ENCODE measurements around the gene CSKMT. TPM values are rescaled to one million over a fixed set of nuclear protein-coding genes. Genes with fewer than 3 reads are reported as not detected.

Gene CSKMT
- total RNA-seq, 1 experiment from 2014 or later: 63.5 TPM

GRCh38 chr11:62678770-62679696 lies 13.9 kb downstream of the CSKMT start, which contains the start of gene UBXN1:
Gene UBXN1 (minus strand): TSS chr11:62679073. CDS start chr11:62678923, 150 bp downstream.
- Histone ChIP-seq H3K9me2 (ENCODE audit: insufficient read depth) (no peaks in the 10 kb centered on the region), H3K27ac (ENCODE audit: low read depth, low read length) (peak within 1 kb of the TSS; percentile 82), H3K9ac (ENCODE audit: low read length) (peak within 1 kb of the TSS; percentile 84), H3K4me1 (ENCODE audit: control insufficient read depth in 1 of 2, insufficient read depth in 2 of 2, low read length in 2 of 2) (peaks cover 23 to 44% of the 10 kb centered on the region in 2 experiments), H3K9me3 (ENCODE audit: control insufficient read depth in 1 of 2, insufficient read depth in 1 of 2, low read depth in 1 of 2, low read length in 2 of 2) (no peaks in the 10 kb centered on the region), H3K4me2 (ENCODE audit: low read length) (peak within 1 kb of the TSS; percentile 95), H2AFZ (ENCODE audit: low read depth, low read length, poor library complexity, severe bottlenecking) (peak within 1 kb of the TSS; percentile 43), H3K79me2 (ENCODE audit: insufficient read depth, low read length) (peaks cover 42% of the 10 kb centered on the region), H3K4me3 (replicated peaks in 1 of 2; ENCODE audit: low read depth in 1 of 2, low read length in 2 of 2) (peak within 1 kb of the TSS; percentile 80 to 87), H3K27me3 (ENCODE audit: insufficient read depth, low read length) (no peaks in the 10 kb centered on the region), H4K20me1 (ENCODE audit: insufficient read depth) (no peaks in the 10 kb centered on the region), H3K36me3 (ENCODE audit: control insufficient read depth in 1 of 2, insufficient read depth in 2 of 2, low read length in 2 of 2) (peaks cover 4 to 11% of the 10 kb centered on the region in 2 experiments; a peak in 3 of 4 replicates)
- ChIA-PET CTCF (interaction anchor here (0.7 to 3.1 kb wide), 2 partner anchors 58 to 284 kb away, joined by 3 to 8 read pairs; no protein-coding TSS in a partner anchor), RAD21 (ENCODE audit: low non-redundant PET in 1 of 2, low total read pairs in 2 of 2, uncharacterized antibody in 2 of 2, unreplicated experiment in 2 of 2) (interaction anchor here in 1 of 2 experiments (0.6 kb wide), 1 partner anchor 123 kb away, joined by 4 read pairs; no protein-coding TSS in a partner anchor), POLR2A (interaction anchor here (0.7 to 3.0 kb wide), 4 partner anchors 11 to 162 kb away, joined by 3 to 16 read pairs (median 9); partner anchors contain the start of gene MTA2)
- ATAC-seq: peak; percentile 73
- peak; percentile 64 for DNase-seq (ENCODE audit: low read depth, low spot score)
- intact Hi-C loops (cut with micrococcal nuclease): loop anchor here (10.0 kb wide), 1 partner anchor 86 kb away; the partner anchor contains the start of gene POLR2G
- TSS peak; percentile 80 for BruUV-seq (replicated peaks)
- TF ChIP-seq POLR2AphosphoS5 (IDR thresholded peaks at IDR 0.05; ENCODE audit: low read depth, low read length): peak; percentile 82
- 0 out of 2 replicates have a peak, but pooled peaks have one; percentile 25 for TF ChIP-seq ZFX (IDR thresholded peaks at IDR 0.05)
- TF ChIP-seq, protein P1, sequence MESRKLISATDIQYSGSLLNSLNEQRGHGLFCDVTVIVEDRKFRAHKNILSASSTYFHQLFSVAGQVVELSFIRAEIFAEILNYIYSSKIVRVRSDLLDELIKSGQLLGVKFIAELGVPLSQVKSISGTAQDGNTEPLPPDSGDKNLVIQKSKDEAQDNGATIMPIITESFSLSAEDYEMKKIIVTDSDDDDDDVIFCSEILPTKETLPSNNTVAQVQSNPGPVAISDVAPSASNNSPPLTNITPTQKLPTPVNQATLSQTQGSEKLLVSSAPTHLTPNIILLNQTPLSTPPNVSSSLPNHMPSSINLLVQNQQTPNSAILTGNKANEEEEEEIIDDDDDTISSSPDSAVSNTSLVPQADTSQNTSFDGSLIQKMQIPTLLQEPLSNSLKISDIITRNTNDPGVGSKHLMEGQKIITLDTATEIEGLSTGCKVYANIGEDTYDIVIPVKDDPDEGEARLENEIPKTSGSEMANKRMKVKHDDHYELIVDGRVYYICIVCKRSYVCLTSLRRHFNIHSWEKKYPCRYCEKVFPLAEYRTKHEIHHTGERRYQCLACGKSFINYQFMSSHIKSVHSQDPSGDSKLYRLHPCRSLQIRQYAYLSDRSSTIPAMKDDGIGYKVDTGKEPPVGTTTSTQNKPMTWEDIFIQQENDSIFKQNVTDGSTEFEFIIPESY (IDR thresholded peaks at IDR 0.05; ENCODE audit: extremely low read depth, insufficient replicate concordance, low read length): peak; percentile 80
- peak; percentile 21 for TF ChIP-seq YY1 (IDR thresholded peaks at IDR 0.05; ENCODE audit: extremely low read depth, insufficient replicate concordance, low read depth, low read length)
- peak; percentile 73 for TF ChIP-seq TCF7L2 (IDR thresholded peaks at IDR 0.05; ENCODE audit: borderline replicate concordance, extremely low read depth, insufficient read depth, insufficient read length)
- TF ChIP-seq RAD21 (IDR thresholded peaks at IDR 0.05; ENCODE audit: low read depth): no peak
- TF ChIP-seq CBX3 (IDR thresholded peaks at IDR 0.05; ENCODE audit: low read depth): no peak

All from HCT116 (cell line).